Measurements from ENCODE around the gene GOLT1A.

The GOLT1A gene

GRCh38 chr1:204191456-204191855 lies 22.3 kb downstream of the GOLT1A start:
- no peak for DNase-seq (ENCODE audit: low spot score)

- peak; percentile 62 for DNase-seq (ENCODE audit: low spot score)
Observed at GRCh38 chr1:204190212-204191211, 23.3 kb downstream of the GOLT1A start.

- DNase-seq (ENCODE audit: low spot score), result no peak
Observed at GRCh38 chr1:204188959-204189639, 24.7 kb downstream of the GOLT1A start.

GRCh38 chr1:204186597-204186996 lies 27.2 kb downstream of the GOLT1A start:
- no peak for DNase-seq (ENCODE audit: low spot score)

- no peak for DNase-seq (ENCODE audit: low spot score)
Observed at GRCh38 chr1:204181116-204181515, 32.7 kb downstream of the GOLT1A start.

- no peak for DNase-seq (ENCODE audit: low spot score)
Observed at GRCh38 chr1:204180133-204180532, 33.7 kb downstream of the GOLT1A start.

GRCh38 chr1:204178487-204179281 lies 35.1 kb downstream of the GOLT1A start:
- no peak for DNase-seq (ENCODE audit: low spot score)

GRCh38 chr1:204177133-204177532 lies 36.7 kb downstream of the GOLT1A start:
- no peak for DNase-seq (ENCODE audit: low spot score)

GRCh38 chr1:204176049-204176448 lies 37.7 kb downstream of the GOLT1A start:
- DNase-seq (ENCODE audit: low spot score), result no peak

GRCh38 chr1:204174958-204175357 lies 38.8 kb downstream of the GOLT1A start:
- no peak for DNase-seq (ENCODE audit: low spot score)

GRCh38 chr1:204172404-204173029 lies 41.3 kb downstream of the GOLT1A start:
- DNase-seq (ENCODE audit: low spot score), result no peak

GRCh38 chr1:204171751-204172178 lies 42.0 kb downstream of the GOLT1A start:
- DNase-seq (ENCODE audit: low spot score), result peak; percentile 95

- DNase-seq (ENCODE audit: low spot score), result no peak
Observed at GRCh38 chr1:204170494-204171155, 43.2 kb downstream of the GOLT1A start.

- no peak for DNase-seq (ENCODE audit: low spot score)
Observed at GRCh38 chr1:204169858-204170257, 43.9 kb downstream of the GOLT1A start.

- DNase-seq (ENCODE audit: low spot score), result no peak
Observed at GRCh38 chr1:204167730-204168129, 46.1 kb downstream of the GOLT1A start.

- no peak for DNase-seq (ENCODE audit: low spot score)
Observed at GRCh38 chr1:204166219-204166618, 47.6 kb downstream of the GOLT1A start, which contains the start of gene REN. Gene REN, minus strand, starts transcription at chr1:204166337. Its CDS starts 44 bp downstream, at chr1:204166293.

- DNase-seq (ENCODE audit: low spot score), result peak; percentile 65
Observed at GRCh38 chr1:204162494-204163074, 51.2 kb downstream of the GOLT1A start.

- no peak for DNase-seq (ENCODE audit: low spot score)
Observed at GRCh38 chr1:204161609-204162493, 51.9 kb downstream of the GOLT1A start.

GRCh38 chr1:204157962-204158361 lies 55.8 kb downstream of the GOLT1A start:
- no peak for DNase-seq (ENCODE audit: low spot score)

GRCh38 chr1:204155881-204156280 lies 57.9 kb downstream of the GOLT1A start:
- DNase-seq (ENCODE audit: low spot score), result no peak

All from kidney capillary endothelial cell (primary cell).